OCI-LY7 (cell line): ENCODE measurements around the gene CACTIN. TPM values are rescaled to one million over a fixed set of nuclear protein-coding genes. Genes with fewer than 3 reads are reported as not detected.

Experiments used
- BruUV-seq: library from RNA; stranded (reverse); fragments of 400-500 nt; replicated peaks from 2 replicates; lab custom pipeline; 2021; lab: Mats Ljungman, UMichigan
- CTCF ChIA-PET: fragments of 300-600 bp; sonication (Branson Sonifier 250); formaldehyde crosslinking; loops from one replicate; lab custom pipeline; 2022; ENCODE audit warnings: antibody characterized with exemption; ENCODE audit not compliant: unreplicated experiment; lab: Charles Lee
- POLR2A ChIA-PET: fragments of 300-600 bp; sonication (Branson Sonifier 250); formaldehyde crosslinking; loops from one replicate; lab custom pipeline; 2022; ENCODE audit warnings: antibody characterized with exemption; lab: Charles Lee
- DNase-seq: peaks from one replicate; pipeline ENCODE4 v3.0.0-alpha.2; 2015; ENCODE audit warnings: low spot score
- H2AFZ ChIP-seq: fragments of 200-600 bp; sonication (generic), shearing (Covaris generic); 2 replicates; pipeline ENCODE4 v1.6.1; 2014; ENCODE audit warnings: mild to moderate bottlenecking, antibody characterized with exemption, low read length, moderate library complexity
- H3K27ac ChIP-seq: fragments of 200-600 bp; sonication (generic); 2 replicates; pipeline ENCODE4 v1.5.1; 2014; ENCODE audit warnings: mixed run types, low read depth, mild to moderate bottlenecking, moderate library complexity, low read length, inconsistent platforms; ENCODE audit not compliant: poor library complexity, severe bottlenecking
- H3K36me3 ChIP-seq: fragments of 200-600 bp; sonication (generic); 2 replicates; pipeline ENCODE4 v1.6.1; 2014; ENCODE audit warnings: mild to moderate bottlenecking, antibody characterized with exemption, low read length, moderate library complexity, mixed read lengths; ENCODE audit not compliant: insufficient read depth
- H3K4me1 ChIP-seq: fragments of 200-600 bp; sonication (generic); 2 replicates; pipeline ENCODE4 v1.5.1; 2014; ENCODE audit warnings: mild to moderate bottlenecking, low read length; ENCODE audit not compliant: insufficient read depth, poor library complexity, severe bottlenecking
- H3K4me2 ChIP-seq: fragments of 200-600 bp; sonication (generic); 2 replicates; pipeline ENCODE4 v1.6.1; 2014; ENCODE audit warnings: mild to moderate bottlenecking, low read length
- H3K4me3 ChIP-seq: fragments of 200-600 bp; sonication (generic); 2 replicates; pipeline ENCODE4 v1.5.1; 2014; ENCODE audit warnings: mild to moderate bottlenecking, low read depth, low read length; ENCODE audit not compliant: poor library complexity, severe bottlenecking
- H3K79me2 ChIP-seq: fragments of 200-600 bp; sonication (generic); 2 replicates; pipeline ENCODE4 v1.6.1; 2016; ENCODE audit warnings: low read depth, mild to moderate bottlenecking, low read length, moderate library complexity, mixed read lengths; ENCODE audit not compliant: insufficient read depth
- H3K9me2 ChIP-seq: fragments of 200-600 bp; sonication (generic); 2 replicates; pipeline ENCODE4 v1.6.1; 2016; ENCODE audit warnings: mild to moderate bottlenecking, low read length, mixed read lengths; ENCODE audit not compliant: insufficient read depth
- H3K9me3 ChIP-seq: fragments of 200-600 bp; sonication (generic); 2 replicates; pipeline ENCODE4 v1.6.1; 2014; ENCODE audit warnings: mild to moderate bottlenecking, mixed run types, low read length, mixed read lengths
- H4K20me1 ChIP-seq: fragments of 200-600 bp; sonication (generic); 2 replicates; pipeline ENCODE4 v1.6.1; 2014; ENCODE audit warnings: mild to moderate bottlenecking, antibody characterized with exemption, low read length, moderate library complexity, mixed read lengths; ENCODE audit not compliant: insufficient read depth
- EZH2phosphoT487 ChIP-seq: fragments of 200-600 bp; sonication (generic); IDR thresholded peaks from 2 replicates; pipeline ENCODE4 v1.6.1; 2018; ENCODE audit warnings: low read depth, borderline replicate concordance, mild to moderate bottlenecking, mixed run types, antibody characterized with exemption, low read length, moderate library complexity, mixed read lengths
- intact Hi-C: fragments of 100-400 bp; cut with micrococcal nuclease; formaldehyde crosslinking; loops from one replicate; pipeline ENCODE4 v1.10.0; 2022; ENCODE audit not compliant: unreplicated experiment
- total RNA-seq, 2 experiments: library from RNA; depleted of rRNA in 1 of 2; stranded (reverse); fragments of >200 nt in 1 of 2; shearing (Covaris generic) in 1 of 2; gene quantifications; 2 replicates each; pipeline ENCODE4 v1.2.3, GENCODE V29; 2014 to 2022
- TF ChIP-seq, protein P1 (sequence below): fragments of 200-600 bp; sonication (generic); conservative IDR thresholded peaks from 2 replicates; pipeline ENCODE4 v1.5.1; 2014; ENCODE audit warnings: mild to moderate bottlenecking, antibody characterized with exemption, low read length, moderate library complexity, mixed read lengths

Gene CACTIN
- total RNA-seq, 2 experiments from 2014 or later: 34.2 to 35.9 TPM

DNA sequence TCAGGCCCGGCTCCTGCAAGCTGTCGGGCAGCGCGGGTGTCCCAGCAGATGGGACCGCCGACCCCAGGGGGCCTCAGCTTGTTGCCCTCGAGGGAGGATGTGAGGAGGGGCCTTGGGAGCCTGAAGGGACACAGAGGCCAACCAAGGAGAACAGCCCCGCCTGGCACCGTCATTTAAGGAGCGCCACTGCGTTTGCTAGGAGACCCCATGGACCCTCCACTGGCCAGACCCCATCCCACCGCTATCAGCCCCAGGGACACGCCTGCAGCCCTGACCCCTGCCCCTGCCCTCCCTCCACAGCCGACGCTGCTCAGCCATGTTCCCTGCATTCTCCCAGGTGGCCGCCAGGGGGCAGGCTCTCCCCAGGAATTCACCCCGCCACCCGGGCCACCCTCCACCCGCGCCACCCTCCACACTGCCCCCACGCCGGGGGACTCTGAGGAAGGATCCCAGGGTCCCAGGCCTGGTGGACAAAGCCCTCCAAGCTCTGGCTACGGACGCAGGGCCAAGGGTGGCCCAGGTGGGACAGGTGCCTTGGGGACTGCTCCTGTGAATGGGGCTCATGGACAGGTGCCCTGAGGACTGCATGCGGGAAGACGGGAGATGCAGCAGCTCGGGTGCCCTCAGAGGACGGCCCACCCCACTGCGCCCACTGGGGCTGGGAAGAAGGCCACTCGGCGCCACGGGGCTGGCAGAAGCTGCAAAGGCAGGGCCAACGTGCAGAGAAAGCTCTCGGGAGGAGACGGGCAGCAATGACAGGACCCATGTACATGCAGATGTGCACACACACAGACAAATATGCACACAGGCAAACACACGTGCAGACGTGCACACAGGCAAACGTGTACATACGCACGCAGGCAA lies 39.3 kb upstream of the CACTIN start:
- no TSS peak for BruUV-seq
- Histone ChIP-seq H3K27ac (peak overlapping the region; percentile 68), H3K4me1 (peaks cover 25% of the 10 kb centered on the region), H3K9me3 (no peaks in the 10 kb centered on the region), H3K9me2 (no peaks in the 10 kb centered on the region), H3K4me2 (peak overlapping the region; percentile 94), H3K4me3 (peak overlapping the region; percentile 58), H3K79me2 (no peaks in the 10 kb centered on the region), H2AFZ (peak overlapping the region; percentile 43; the same call in 1 of the 2 replicates), H4K20me1 (no peaks in the 10 kb centered on the region), H3K36me3 (peaks cover 3% of the 10 kb centered on the region; the same call in 1 of the 2 replicates)
- peak; percentile 55 for DNase-seq
- intact Hi-C loops: loop anchor here (1.0 kb wide), 2 partner anchors 34 to 40 kb away; partner anchors contain the start of gene PIP5K1C
- ChIA-PET POLR2A (no interaction called here), CTCF (no interaction called here)
- TF ChIP-seq, protein P1, sequence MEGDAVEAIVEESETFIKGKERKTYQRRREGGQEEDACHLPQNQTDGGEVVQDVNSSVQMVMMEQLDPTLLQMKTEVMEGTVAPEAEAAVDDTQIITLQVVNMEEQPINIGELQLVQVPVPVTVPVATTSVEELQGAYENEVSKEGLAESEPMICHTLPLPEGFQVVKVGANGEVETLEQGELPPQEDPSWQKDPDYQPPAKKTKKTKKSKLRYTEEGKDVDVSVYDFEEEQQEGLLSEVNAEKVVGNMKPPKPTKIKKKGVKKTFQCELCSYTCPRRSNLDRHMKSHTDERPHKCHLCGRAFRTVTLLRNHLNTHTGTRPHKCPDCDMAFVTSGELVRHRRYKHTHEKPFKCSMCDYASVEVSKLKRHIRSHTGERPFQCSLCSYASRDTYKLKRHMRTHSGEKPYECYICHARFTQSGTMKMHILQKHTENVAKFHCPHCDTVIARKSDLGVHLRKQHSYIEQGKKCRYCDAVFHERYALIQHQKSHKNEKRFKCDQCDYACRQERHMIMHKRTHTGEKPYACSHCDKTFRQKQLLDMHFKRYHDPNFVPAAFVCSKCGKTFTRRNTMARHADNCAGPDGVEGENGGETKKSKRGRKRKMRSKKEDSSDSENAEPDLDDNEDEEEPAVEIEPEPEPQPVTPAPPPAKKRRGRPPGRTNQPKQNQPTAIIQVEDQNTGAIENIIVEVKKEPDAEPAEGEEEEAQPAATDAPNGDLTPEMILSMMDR: peak; percentile 88
- TF ChIP-seq EZH2phosphoT487: no peak

DNA sequence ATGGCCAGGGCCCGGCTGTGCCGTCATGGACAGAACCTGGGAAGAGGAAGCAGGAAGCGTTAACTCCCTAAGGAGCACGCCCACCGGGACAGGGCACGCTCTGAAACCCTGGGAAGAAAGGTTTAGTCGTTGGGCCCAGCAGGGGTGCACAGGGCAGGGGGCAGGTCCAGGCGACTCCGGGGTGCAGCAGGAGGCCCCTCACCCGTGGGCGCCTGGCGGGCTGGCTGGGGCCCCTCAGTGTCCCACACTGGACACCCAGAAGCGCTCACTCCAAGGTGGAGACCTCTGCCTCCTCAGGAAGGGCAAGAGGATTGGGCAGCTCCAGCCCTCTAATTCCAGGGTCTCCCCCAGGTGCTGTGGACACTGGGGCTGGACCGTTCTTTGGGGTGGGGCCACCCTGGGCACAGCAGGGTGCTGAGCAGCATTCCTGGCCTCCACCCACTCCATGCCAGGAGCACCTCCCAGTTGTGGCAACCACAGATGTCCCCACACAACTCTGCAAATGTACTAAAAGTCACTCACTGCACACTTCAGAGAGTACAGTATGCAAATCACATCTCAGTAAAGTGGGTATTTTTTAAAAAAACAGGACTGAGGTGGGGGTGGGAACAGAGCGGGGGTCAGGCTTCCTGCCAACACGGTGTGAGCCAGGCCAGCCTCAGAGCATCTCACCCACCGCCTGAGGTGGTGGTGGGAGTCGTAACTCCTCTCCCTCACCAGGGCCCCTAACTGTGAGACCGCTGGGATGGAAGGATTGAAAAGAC lies 38.5 kb upstream of the CACTIN start:
- Histone ChIP-seq H3K27ac (peak overlapping the region; percentile 68), H3K4me1 (peaks cover 25% of the 10 kb centered on the region), H3K9me2 (no peaks in the 10 kb centered on the region), H3K4me3 (peak overlapping the region; percentile 58), H3K4me2 (peak overlapping the region; percentile 94), H3K79me2 (no peaks in the 10 kb centered on the region), H3K36me3 (peaks cover 3% of the 10 kb centered on the region; the same call in 1 of the 2 replicates), H3K9me3 (no peaks in the 10 kb centered on the region), H4K20me1 (no peaks in the 10 kb centered on the region), H2AFZ (peak overlapping the region; percentile 43; the same call in 1 of the 2 replicates)
- no TSS peak for BruUV-seq
- DNase-seq: peak; percentile 65
- TF ChIP-seq, protein P1: no peak
- TF ChIP-seq EZH2phosphoT487: no peak
- POLR2A ChIA-PET: no interaction called here
- CTCF ChIA-PET: no interaction called here
- intact Hi-C loops: loop anchor here (1.0 kb wide), 1 partner anchor 35 kb away; the partner anchor contains the start of gene PIP5K1C
